ENCODE data around the gene RNF141. TPM values are rescaled to one million over a fixed set of nuclear protein-coding genes. Genes with fewer than 3 reads are reported as not detected.

The RNF141 gene
- total and polyA plus RNA-seq, 7 donors: 13.1 to 30.3 (median 22.8) TPM

DNA sequence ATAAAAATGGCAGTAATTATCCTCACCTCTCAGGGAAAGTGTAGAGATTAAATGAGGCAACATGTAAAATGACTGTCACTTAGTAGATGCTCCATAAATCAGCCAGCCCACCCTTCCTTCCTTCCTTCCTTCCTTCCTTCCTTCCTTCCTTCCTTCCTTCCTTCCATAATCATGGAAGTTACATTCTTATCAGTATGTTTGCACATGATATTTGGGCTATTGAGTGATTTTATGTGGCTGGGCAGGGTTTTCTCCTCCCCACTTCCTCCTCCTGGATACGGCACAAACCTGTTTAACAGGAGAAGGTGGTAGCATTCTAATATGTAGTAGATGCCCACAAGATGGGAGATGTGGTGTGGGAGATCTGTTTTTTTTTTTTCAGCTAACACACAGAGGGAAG, 15.6 kb upstream of the RNF141 start:
- Histone ChIP-seq H3K27me3 (no peaks in the 10 kb centered on the region), H3K36me3 (no peaks in the 10 kb centered on the region), H3K27ac (no peak overlapping the region), H3K4me3 (no peak overlapping the region), H3K4me1 (no peaks in the 10 kb centered on the region), H3K9me3 (no peaks in the 10 kb centered on the region)
- WGBS, 2 donors: 31 to 37% methylated on average over 1 of the region's 1 CpG
- intact Hi-C loops (cut with DNase I): no loop called here
- no peak for DNase-seq
- TF ChIP-seq EP300 (IDR thresholded peaks at IDR 0.05): no peak
- no peak for TF ChIP-seq POLR2AphosphoS5 (IDR thresholded peaks at IDR 0.05)
- TF ChIP-seq, protein P1, sequence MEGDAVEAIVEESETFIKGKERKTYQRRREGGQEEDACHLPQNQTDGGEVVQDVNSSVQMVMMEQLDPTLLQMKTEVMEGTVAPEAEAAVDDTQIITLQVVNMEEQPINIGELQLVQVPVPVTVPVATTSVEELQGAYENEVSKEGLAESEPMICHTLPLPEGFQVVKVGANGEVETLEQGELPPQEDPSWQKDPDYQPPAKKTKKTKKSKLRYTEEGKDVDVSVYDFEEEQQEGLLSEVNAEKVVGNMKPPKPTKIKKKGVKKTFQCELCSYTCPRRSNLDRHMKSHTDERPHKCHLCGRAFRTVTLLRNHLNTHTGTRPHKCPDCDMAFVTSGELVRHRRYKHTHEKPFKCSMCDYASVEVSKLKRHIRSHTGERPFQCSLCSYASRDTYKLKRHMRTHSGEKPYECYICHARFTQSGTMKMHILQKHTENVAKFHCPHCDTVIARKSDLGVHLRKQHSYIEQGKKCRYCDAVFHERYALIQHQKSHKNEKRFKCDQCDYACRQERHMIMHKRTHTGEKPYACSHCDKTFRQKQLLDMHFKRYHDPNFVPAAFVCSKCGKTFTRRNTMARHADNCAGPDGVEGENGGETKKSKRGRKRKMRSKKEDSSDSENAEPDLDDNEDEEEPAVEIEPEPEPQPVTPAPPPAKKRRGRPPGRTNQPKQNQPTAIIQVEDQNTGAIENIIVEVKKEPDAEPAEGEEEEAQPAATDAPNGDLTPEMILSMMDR (IDR thresholded peaks at IDR 0.05): no peak
- TF ChIP-seq POLR2A (IDR thresholded peaks at IDR 0.05): no peak

DNA sequence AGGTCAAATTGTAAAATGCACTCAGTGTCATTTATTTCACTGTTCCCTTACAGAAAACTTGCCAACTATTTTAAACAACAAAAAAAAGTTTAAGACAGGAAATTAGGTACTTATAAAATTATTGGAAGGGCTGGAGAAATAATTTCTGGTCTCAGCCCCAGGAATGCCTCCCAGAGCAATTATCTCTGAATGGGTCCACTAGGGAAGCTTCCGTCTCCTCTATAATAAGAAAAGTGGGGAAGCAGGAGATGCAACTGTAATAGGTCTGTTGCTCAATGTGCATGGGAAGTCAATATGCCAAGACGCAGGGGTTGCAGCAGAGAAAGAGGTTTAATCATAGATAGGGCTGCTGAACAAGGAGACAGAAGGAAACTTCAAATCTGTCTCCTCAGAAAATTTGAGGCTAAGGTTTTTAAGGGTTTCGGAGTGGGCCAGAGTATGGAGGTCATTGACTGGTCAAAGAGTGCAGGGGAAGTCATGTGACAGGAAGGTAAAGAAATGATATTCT, 10.9 kb upstream of the RNF141 start:
- Histone ChIP-seq H3K27me3 (no peaks in the 10 kb centered on the region), H3K4me3 (no peak overlapping the region), H3K9me3 (no peaks in the 10 kb centered on the region), H3K27ac (no peak overlapping the region), H3K4me1 (no peaks in the 10 kb centered on the region), H3K36me3 (no peaks in the 10 kb centered on the region)
- TF ChIP-seq EP300 (IDR thresholded peaks at IDR 0.05) (no peak), POLR2AphosphoS5 (IDR thresholded peaks at IDR 0.05) (no peak), POLR2A (IDR thresholded peaks at IDR 0.05) (no peak)
- TF ChIP-seq, protein P1 (IDR thresholded peaks at IDR 0.05): no peak
- no peak for DNase-seq
- intact Hi-C loops (cut with DNase I): no loop called here
- 93 to 96% methylated on average over 3 of the region's 3 CpGs for WGBS, 2 donors

DNA sequence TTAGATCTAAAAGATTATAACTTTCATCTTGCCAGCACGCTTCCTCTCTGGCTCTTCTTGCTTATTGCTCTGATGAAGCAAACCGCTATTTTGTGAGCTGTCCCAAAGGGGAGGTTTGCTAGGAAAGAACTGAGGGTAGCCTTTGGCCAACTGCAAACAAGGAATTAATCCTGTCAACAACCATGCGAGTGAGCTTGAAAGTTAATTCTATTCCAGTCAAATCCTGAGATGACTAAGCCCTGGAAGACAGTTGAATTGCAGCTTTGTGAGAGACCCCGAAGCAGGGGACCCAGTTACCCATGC, 10.3 kb upstream of the RNF141 start:
- no peaks in the 10 kb centered on the region for H3K27me3 ChIP-seq
- no peak for TF ChIP-seq POLR2A (IDR thresholded peaks at IDR 0.05)
- no peak for TF ChIP-seq EP300 (IDR thresholded peaks at IDR 0.05)
- TF ChIP-seq POLR2AphosphoS5 (IDR thresholded peaks at IDR 0.05): no peak
- TF ChIP-seq, protein P1 (IDR thresholded peaks at IDR 0.05): no peak
- no peaks in the 10 kb centered on the region for H3K9me3 ChIP-seq
- no peak for DNase-seq
- H3K4me3 ChIP-seq: no peak overlapping the region
- H3K27ac ChIP-seq: no peak overlapping the region
- H3K36me3 ChIP-seq: no peaks in the 10 kb centered on the region
- 84 to 85% methylated on average over 4 of the region's 4 CpGs for WGBS, 2 donors
- H3K4me1 ChIP-seq: no peaks in the 10 kb centered on the region
- intact Hi-C loops (cut with DNase I): no loop called here

DNA sequence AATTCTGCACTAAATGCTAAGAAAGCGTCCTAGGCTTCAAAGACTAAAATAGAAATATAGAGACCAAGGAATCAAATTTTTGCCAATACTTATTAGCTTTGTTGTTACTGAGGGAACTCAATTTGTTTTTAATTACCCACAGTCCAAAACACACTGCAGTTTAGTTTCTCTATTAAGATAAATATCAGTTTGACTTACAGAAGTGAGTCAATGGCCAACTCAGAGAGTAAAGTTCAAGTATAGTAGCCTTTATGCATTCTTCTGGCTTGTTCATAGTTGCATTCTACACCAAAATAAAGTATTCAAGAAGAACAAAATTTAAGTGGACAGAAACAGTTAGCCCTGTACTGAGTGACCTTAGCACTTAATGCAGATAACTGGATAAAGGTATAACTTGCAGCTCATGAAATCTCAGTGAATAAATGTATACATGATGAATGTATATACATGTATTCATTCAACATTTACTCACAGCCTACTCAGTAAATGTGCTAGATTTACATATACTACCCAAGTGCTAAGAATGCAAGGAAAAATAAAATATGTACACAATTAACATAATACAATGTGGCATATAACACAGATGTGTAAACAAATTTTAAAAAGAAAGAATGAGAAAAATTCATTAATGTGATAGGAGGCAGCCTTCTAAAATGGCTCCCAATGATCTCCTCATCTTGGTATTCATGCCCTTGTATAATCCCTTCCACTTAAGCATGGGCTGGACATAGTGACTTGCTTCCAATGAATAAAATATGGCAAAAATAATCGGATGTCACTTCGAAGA, 9.7 kb upstream of the RNF141 start:
- 91 to 92% methylated on average over 3 of the region's 3 CpGs for WGBS, 2 donors
- Histone ChIP-seq H3K4me1 (no peaks in the 10 kb centered on the region), H3K4me3 (no peak overlapping the region), H3K9me3 (no peaks in the 10 kb centered on the region), H3K36me3 (no peaks in the 10 kb centered on the region), H3K27me3 (no peaks in the 10 kb centered on the region), H3K27ac (no peak overlapping the region)
- TF ChIP-seq, protein P1 (IDR thresholded peaks at IDR 0.05): no peak
- TF ChIP-seq EP300 (IDR thresholded peaks at IDR 0.05) (no peak), POLR2A (IDR thresholded peaks at IDR 0.05) (no peak), POLR2AphosphoS5 (IDR thresholded peaks at IDR 0.05) (no peak)
- intact Hi-C loops (cut with DNase I): no loop called here
- DNase-seq: no peak

All from sigmoid colon (tissue), 7 donors.